ENCODE results near the gene CABP2.

Gene CABP2

GRCh38 chr11:67496113-67496512, 27.1 kb downstream of the CABP2 start:
- H3K36me3 ChIP-seq (ENCODE audit: control insufficient read depth, insufficient read depth, low read length), result peaks cover 55% of the 10 kb centered on the region
- no peaks in the 10 kb centered on the region for H3K27me3 ChIP-seq (ENCODE audit: control insufficient read depth, insufficient read depth, low read length)
- H3K9me3 ChIP-seq (ENCODE audit: control insufficient read depth, insufficient read depth, low read length), result no peaks in the 10 kb centered on the region
- H3K4me3 ChIP-seq (ENCODE audit: low read depth, low read length), result no peak overlapping the region
- no peaks in the 10 kb centered on the region for H3K4me1 ChIP-seq (ENCODE audit: control insufficient read depth, insufficient read depth, low read length)
- H3K9ac ChIP-seq (ENCODE audit: low read depth, low read length), result no peak overlapping the region

GRCh38 chr11:67495234-67496005, 27.8 kb downstream of the CABP2 start:
- Histone ChIP-seq H3K4me3 (ENCODE audit: low read depth, low read length) (no peak overlapping the region), H3K36me3 (ENCODE audit: control insufficient read depth, insufficient read depth, low read length) (peaks cover 55% of the 10 kb centered on the region), H3K27me3 (ENCODE audit: control insufficient read depth, insufficient read depth, low read length) (no peaks in the 10 kb centered on the region), H3K4me1 (ENCODE audit: control insufficient read depth, insufficient read depth, low read length) (no peaks in the 10 kb centered on the region), H3K9me3 (ENCODE audit: control insufficient read depth, insufficient read depth, low read length) (no peaks in the 10 kb centered on the region), H3K9ac (ENCODE audit: low read depth, low read length) (no peak overlapping the region)

GRCh38 chr11:67494371-67495233, 28.6 kb downstream of the CABP2 start:
- H3K4me3 ChIP-seq (ENCODE audit: low read depth, low read length), result no peak overlapping the region
- H3K36me3 ChIP-seq (ENCODE audit: control insufficient read depth, insufficient read depth, low read length), result peaks cover 51% of the 10 kb centered on the region
- H3K9ac ChIP-seq (ENCODE audit: low read depth, low read length), result no peak overlapping the region

GRCh38 chr11:67493548-67494370, 29.5 kb downstream of the CABP2 start:
- no peak overlapping the region for H3K4me3 ChIP-seq (ENCODE audit: low read depth, low read length)
- no peaks in the 10 kb centered on the region for H3K27me3 ChIP-seq (ENCODE audit: control insufficient read depth, insufficient read depth, low read length)
- no peak overlapping the region for H3K9ac ChIP-seq (ENCODE audit: low read depth, low read length)
- no peaks in the 10 kb centered on the region for H3K9me3 ChIP-seq (ENCODE audit: control insufficient read depth, insufficient read depth, low read length)
- H3K4me1 ChIP-seq (ENCODE audit: control insufficient read depth, insufficient read depth, low read length), result no peaks in the 10 kb centered on the region
- peaks cover 48% of the 10 kb centered on the region for H3K36me3 ChIP-seq (ENCODE audit: control insufficient read depth, insufficient read depth, low read length)

More at GRCh38 chr11:67494371-67495233, 28.6 kb downstream of the CABP2 start:
- H3K4me1 ChIP-seq (ENCODE audit: control insufficient read depth, insufficient read depth, low read length), result no peaks in the 10 kb centered on the region
- H3K9me3 ChIP-seq (ENCODE audit: control insufficient read depth, insufficient read depth, low read length), result no peaks in the 10 kb centered on the region
- H3K27me3 ChIP-seq (ENCODE audit: control insufficient read depth, insufficient read depth, low read length), result no peaks in the 10 kb centered on the region

GRCh38 chr11:67492801-67493547, 30.3 kb downstream of the CABP2 start:
- H3K4me3 ChIP-seq (ENCODE audit: low read depth, low read length), result no peak overlapping the region
- no peaks in the 10 kb centered on the region for H3K4me1 ChIP-seq (ENCODE audit: control insufficient read depth, insufficient read depth, low read length)
- H3K9ac ChIP-seq (ENCODE audit: low read depth, low read length), result no peak overlapping the region
- H3K27me3 ChIP-seq (ENCODE audit: control insufficient read depth, insufficient read depth, low read length), result no peaks in the 10 kb centered on the region
- H3K9me3 ChIP-seq (ENCODE audit: control insufficient read depth, insufficient read depth, low read length), result no peaks in the 10 kb centered on the region
- peaks cover 40% of the 10 kb centered on the region for H3K36me3 ChIP-seq (ENCODE audit: control insufficient read depth, insufficient read depth, low read length)

- Histone ChIP-seq H3K9me3 (ENCODE audit: control insufficient read depth, insufficient read depth, low read length) (no peaks in the 10 kb centered on the region), H3K4me1 (ENCODE audit: control insufficient read depth, insufficient read depth, low read length) (no peaks in the 10 kb centered on the region), H3K36me3 (ENCODE audit: control insufficient read depth, insufficient read depth, low read length) (peaks cover 33% of the 10 kb centered on the region), H3K9ac (ENCODE audit: low read depth, low read length) (no peak overlapping the region), H3K4me3 (ENCODE audit: low read depth, low read length) (no peak overlapping the region), H3K27me3 (ENCODE audit: control insufficient read depth, insufficient read depth, low read length) (no peaks in the 10 kb centered on the region)
These were observed 31.0 kb downstream of the CABP2 start for GRCh38 chr11:67492069-67492727.

- no peak overlapping the region for H3K9ac ChIP-seq (ENCODE audit: low read depth, low read length)
- no peaks in the 10 kb centered on the region for H3K27me3 ChIP-seq (ENCODE audit: control insufficient read depth, insufficient read depth, low read length)
- H3K36me3 ChIP-seq (ENCODE audit: control insufficient read depth, insufficient read depth, low read length), result peaks cover 31% of the 10 kb centered on the region
- no peaks in the 10 kb centered on the region for H3K4me1 ChIP-seq (ENCODE audit: control insufficient read depth, insufficient read depth, low read length)
- H3K4me3 ChIP-seq (ENCODE audit: low read depth, low read length), result no peak overlapping the region
- H3K9me3 ChIP-seq (ENCODE audit: control insufficient read depth, insufficient read depth, low read length), result no peaks in the 10 kb centered on the region
These were observed 31.8 kb downstream of the CABP2 start for GRCh38 chr11:67491276-67492068.

GRCh38 chr11:67490727-67491065, 32.5 kb downstream of the CABP2 start:
- Histone ChIP-seq H3K27me3 (ENCODE audit: control insufficient read depth, insufficient read depth, low read length) (no peaks in the 10 kb centered on the region), H3K9me3 (ENCODE audit: control insufficient read depth, insufficient read depth, low read length) (no peaks in the 10 kb centered on the region), H3K9ac (ENCODE audit: low read depth, low read length) (no peak overlapping the region), H3K4me3 (ENCODE audit: low read depth, low read length) (no peak overlapping the region), H3K4me1 (ENCODE audit: control insufficient read depth, insufficient read depth, low read length) (no peaks in the 10 kb centered on the region), H3K36me3 (ENCODE audit: control insufficient read depth, insufficient read depth, low read length) (peaks cover 27% of the 10 kb centered on the region)

- H3K4me3 ChIP-seq (ENCODE audit: low read depth, low read length), result no peak overlapping the region
- no peak overlapping the region for H3K9ac ChIP-seq (ENCODE audit: low read depth, low read length)
- H3K4me1 ChIP-seq (ENCODE audit: control insufficient read depth, insufficient read depth, low read length), result no peaks in the 10 kb centered on the region
- no peaks in the 10 kb centered on the region for H3K27me3 ChIP-seq (ENCODE audit: control insufficient read depth, insufficient read depth, low read length)
- peaks cover 26% of the 10 kb centered on the region for H3K36me3 ChIP-seq (ENCODE audit: control insufficient read depth, insufficient read depth, low read length)
- no peaks in the 10 kb centered on the region for H3K9me3 ChIP-seq (ENCODE audit: control insufficient read depth, insufficient read depth, low read length)
These were observed 33.1 kb downstream of the CABP2 start for GRCh38 chr11:67489885-67490726.

Data from iPS-15b (cell line).